GM12891 (cell line): ENCODE results near the gene CCDC74A.

Experiments used
- POLR2A ChIP-seq: IDR thresholded peaks from 2 replicates; pipeline ENCODE4 v1.6.1; 2011; ENCODE audit warnings: low read depth, low read length, control low read depth
- POLR2AphosphoS5 ChIP-seq: IDR thresholded peaks from 2 replicates; pipeline ENCODE4 v1.6.1; 2011; ENCODE audit warnings: low read depth, low read length, control low read depth
- POU2F2 ChIP-seq: IDR thresholded peaks from 2 replicates; pipeline ENCODE4 v1.6.1; 2011; ENCODE audit warnings: low read depth, mild to moderate bottlenecking, control low read depth, low read length, moderate library complexity
- SPI1 ChIP-seq: IDR thresholded peaks from 2 replicates; pipeline ENCODE4 v1.6.1; 2011; ENCODE audit warnings: low read depth, low read length, control low read depth
- TAF1 ChIP-seq: IDR thresholded peaks from 2 replicates; pipeline ENCODE4 v1.6.1; 2011; ENCODE audit warnings: low read depth, low read length, control low read depth

GRCh38 chr2:131509615-131510014 is 18.1 kb upstream of the CCDC74A start:
- TF ChIP-seq POLR2AphosphoS5 (no peak), POLR2A (no peak), SPI1 (no peak), TAF1 (no peak), POU2F2 (no peak)
